Stimulated activated naive CD8-positive, alpha-beta T cell treated with anti-CD3 and anti-CD28 coated beads, Interleukin-15, Interleukin-2, amounts not matched to agents 100 ng/mL and 50 ng/mL, for 24 hours (primary cell): ENCODE measurements around the gene SLC15A3.
"Not testable (repeated sequence)": the region's sequence is repeated elsewhere in the genome, so short reads cannot be mapped to it uniquely, and the experiment has no call there.

ENCODE experiments used
- H3K27ac Mint-ChIP-seq: one replicate; pipeline ENCODE4 v1.8.0; 2021; ENCODE audit warnings: mild to moderate bottlenecking, mixed read lengths
- H3K27me3 Mint-ChIP-seq: one replicate; pipeline ENCODE4 v1.8.0; 2021; ENCODE audit warnings: mixed read lengths
- H3K36me3 Mint-ChIP-seq: one replicate; pipeline ENCODE4 v1.8.0; 2021; ENCODE audit warnings: low read depth, mixed read lengths
- H3K4me1 Mint-ChIP-seq: one replicate; pipeline ENCODE4 v1.8.0; 2021; ENCODE audit warnings: low read depth, mixed read lengths
- H3K4me3 Mint-ChIP-seq: one replicate; pipeline ENCODE4 v1.8.0; 2021; ENCODE audit warnings: mild to moderate bottlenecking, mixed read lengths
- H3K9me3 Mint-ChIP-seq: one replicate; pipeline ENCODE4 v1.8.0; 2021; ENCODE audit warnings: mixed read lengths

Gene SLC15A3

GRCh38 chr11:60984636-60985035 lies 32.7 kb upstream of the SLC15A3 start:
- Mint-ChIP-seq H3K27ac (peak overlapping the region; percentile 87), H3K36me3 (peaks cover 54% of the 10 kb centered on the region), H3K4me1 (peaks cover 100% of the 10 kb centered on the region), H3K9me3 (no peaks in the 10 kb centered on the region), H3K27me3 (no peaks in the 10 kb centered on the region), H3K4me3 (peak overlapping the region; percentile 66)

- Mint-ChIP-seq H3K4me1 (peaks cover 100% of the 10 kb centered on the region), H3K36me3 (peaks cover 49% of the 10 kb centered on the region), H3K4me3 (peak overlapping the region; percentile 66), H3K9me3 (no peaks in the 10 kb centered on the region), H3K27me3 (no peaks in the 10 kb centered on the region), H3K27ac (peak overlapping the region; percentile 87)
These were observed 32.2 kb upstream of the SLC15A3 start for GRCh38 chr11:60984149-60984548.

DNA sequence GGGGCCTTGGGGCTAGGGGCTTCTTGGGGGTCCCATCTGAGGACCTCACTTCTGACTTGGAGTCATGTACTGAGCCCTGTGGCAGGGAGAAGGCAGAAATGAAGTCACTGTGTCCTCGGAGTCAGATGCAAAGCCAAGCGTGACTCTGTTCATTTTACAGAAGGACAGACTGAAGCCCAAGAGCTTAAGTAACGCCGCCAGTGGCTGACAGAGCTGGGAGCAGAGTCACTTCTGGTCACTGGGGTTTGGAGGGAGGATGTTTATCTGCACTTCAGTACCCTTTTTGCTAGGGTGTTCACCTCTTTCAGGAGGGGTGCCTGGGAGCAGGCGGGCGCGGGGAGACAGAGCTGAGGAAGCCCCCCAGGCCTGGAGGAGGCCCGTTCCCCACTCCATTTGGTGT lies 30.2 kb upstream of the SLC15A3 start:
- Mint-ChIP-seq H3K4me1 (peaks cover 99% of the 10 kb centered on the region), H3K27me3 (no peaks in the 10 kb centered on the region), H3K27ac (peak overlapping the region; percentile 87), H3K4me3 (peak overlapping the region; percentile 66), H3K9me3 (no peaks in the 10 kb centered on the region), H3K36me3 (peaks cover 51% of the 10 kb centered on the region)

DNA sequence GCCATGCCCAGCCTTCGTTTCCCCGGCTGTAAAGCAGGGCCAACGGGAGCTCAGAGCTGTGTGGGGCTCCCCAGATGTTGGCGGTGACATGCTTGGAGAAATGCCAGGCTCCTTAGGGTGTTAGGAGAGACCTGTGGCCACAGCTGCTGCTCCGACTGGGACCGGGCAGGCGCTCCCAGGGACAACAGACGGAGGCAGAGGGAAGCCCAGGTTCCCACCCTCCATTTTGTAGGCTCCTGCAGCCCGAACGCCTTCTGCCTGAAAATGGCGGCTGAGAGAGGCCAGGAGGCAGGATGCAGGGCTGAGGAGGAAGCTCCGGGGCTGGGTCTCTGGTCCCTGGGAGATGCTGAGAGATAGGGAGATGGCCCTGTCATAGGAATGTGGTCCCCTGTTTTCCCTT lies 29.5 kb upstream of the SLC15A3 start:
- H3K27me3 Mint-ChIP-seq = no peaks in the 10 kb centered on the region
- peak overlapping the region; percentile 82 for H3K27ac Mint-ChIP-seq
- peaks cover 99% of the 10 kb centered on the region for H3K4me1 Mint-ChIP-seq
- peak overlapping the region; percentile 32 for H3K4me3 Mint-ChIP-seq
- peaks cover 53% of the 10 kb centered on the region for H3K36me3 Mint-ChIP-seq
- H3K9me3 Mint-ChIP-seq = no peaks in the 10 kb centered on the region

- peaks cover 89% of the 10 kb centered on the region for H3K4me1 Mint-ChIP-seq
- peaks cover 65% of the 10 kb centered on the region for H3K36me3 Mint-ChIP-seq
- no peaks in the 10 kb centered on the region for H3K9me3 Mint-ChIP-seq
- H3K27me3 Mint-ChIP-seq = no peaks in the 10 kb centered on the region
- peak overlapping the region; percentile 95 for H3K27ac Mint-ChIP-seq
- peak overlapping the region; percentile 74 for H3K4me3 Mint-ChIP-seq
These were observed 26.8 kb upstream of the SLC15A3 start for GRCh38 chr11:60978546-60979380.

DNA sequence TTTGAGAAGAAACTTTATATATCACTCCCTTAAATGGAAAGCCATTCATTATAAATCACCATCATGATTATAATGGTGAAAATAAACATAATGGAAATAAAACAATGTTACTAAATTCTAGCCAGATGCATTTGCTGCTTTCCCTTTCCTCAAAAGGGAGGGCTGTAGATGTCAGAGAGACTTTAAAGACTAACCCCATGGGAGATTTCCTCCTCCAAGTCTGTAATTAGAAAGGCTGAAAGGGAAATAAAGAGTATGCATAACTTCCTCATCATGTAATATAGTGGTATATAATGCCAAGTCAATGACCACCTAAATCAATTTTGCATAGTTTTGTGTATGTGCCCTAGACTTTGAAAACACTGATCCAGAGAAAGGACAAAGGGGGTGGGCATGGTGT lies 25.9 kb upstream of the SLC15A3 start:
- H3K36me3 Mint-ChIP-seq = peaks cover 66% of the 10 kb centered on the region
- H3K9me3 Mint-ChIP-seq = no peaks in the 10 kb centered on the region
- no peaks in the 10 kb centered on the region for H3K27me3 Mint-ChIP-seq
- H3K4me1 Mint-ChIP-seq = peaks cover 82% of the 10 kb centered on the region
- peak overlapping the region; percentile 74 for H3K4me3 Mint-ChIP-seq
- H3K27ac Mint-ChIP-seq = peak overlapping the region; percentile 95

DNA sequence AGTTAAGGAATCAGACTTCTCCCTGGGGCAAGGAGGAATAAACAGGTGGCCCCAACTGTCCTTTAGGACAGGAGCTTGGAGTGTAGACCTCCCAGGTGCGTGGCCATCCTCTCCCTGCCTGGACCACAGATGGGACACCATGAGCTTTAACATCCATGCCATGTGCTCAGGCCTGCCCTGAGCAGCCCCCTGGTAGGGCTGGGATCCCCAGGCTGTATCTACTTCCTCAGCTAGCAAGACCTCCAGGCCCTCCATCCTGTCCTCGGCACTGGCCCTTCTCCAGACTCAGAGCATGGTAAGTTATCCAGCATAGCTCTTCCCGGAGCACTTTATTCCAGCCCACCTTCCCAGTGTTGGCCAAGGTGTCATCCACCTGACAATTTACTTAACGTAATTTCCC lies 25.2 kb upstream of the SLC15A3 start:
- Mint-ChIP-seq H3K27ac (peak overlapping the region; percentile 95), H3K27me3 (no peaks in the 10 kb centered on the region), H3K4me3 (peak overlapping the region; percentile 74), H3K36me3 (peaks cover 67% of the 10 kb centered on the region), H3K4me1 (peaks cover 76% of the 10 kb centered on the region), H3K9me3 (no peaks in the 10 kb centered on the region)

DNA sequence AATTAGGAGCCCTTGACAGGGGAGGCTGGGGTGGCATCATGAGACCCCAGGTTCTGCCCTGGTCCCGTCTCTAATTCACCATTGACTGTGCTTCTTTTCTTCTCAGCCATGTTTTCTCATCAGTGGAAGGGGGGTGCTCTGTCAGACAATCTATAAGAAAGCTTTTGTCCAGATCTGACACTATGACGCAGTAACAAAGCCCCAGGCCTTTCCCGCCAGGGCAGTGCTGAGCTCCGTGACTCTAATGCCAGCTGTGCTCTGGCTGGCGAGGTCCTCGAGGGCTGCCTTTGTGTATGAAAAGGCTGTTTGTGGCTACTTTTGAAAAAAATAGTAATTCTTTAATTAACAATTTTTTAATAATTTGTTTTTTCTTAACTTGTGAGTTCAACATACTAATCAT lies 22.8 kb upstream of the SLC15A3 start:
- Mint-ChIP-seq H3K4me1 (peaks cover 68% of the 10 kb centered on the region), H3K9me3 (no peaks in the 10 kb centered on the region), H3K4me3 (peak overlapping the region; percentile 91), H3K27me3 (no peaks in the 10 kb centered on the region), H3K36me3 (peaks cover 56% of the 10 kb centered on the region), H3K27ac (peak overlapping the region; percentile 98)

DNA sequence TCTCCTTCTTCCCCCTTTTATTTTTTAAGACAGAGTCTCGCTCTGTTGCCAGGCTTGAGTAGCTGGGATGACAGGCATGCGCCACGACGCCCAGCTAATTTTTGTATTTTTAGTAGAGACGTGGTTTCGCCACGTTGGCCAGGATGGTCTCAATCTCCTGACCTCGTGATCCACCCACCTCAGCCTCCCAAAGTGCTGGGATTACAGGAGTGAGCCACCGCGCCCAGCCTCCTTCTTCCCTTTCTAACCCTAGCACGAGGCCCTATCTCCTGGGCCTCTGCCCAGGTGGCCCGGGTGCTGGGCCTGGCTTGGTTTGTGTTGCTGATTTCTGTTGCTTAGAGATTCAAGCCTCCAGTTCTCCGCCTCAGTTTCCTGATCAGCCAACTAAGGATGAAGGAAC lies 22.3 kb upstream of the SLC15A3 start:
- H3K27me3 Mint-ChIP-seq, H3K9me3 Mint-ChIP-seq: not testable (repeated sequence)
- H3K36me3 Mint-ChIP-seq = peaks cover 56% of the 10 kb centered on the region
- peak overlapping the region; percentile 98 for H3K27ac Mint-ChIP-seq
- peak overlapping the region; percentile 91 for H3K4me3 Mint-ChIP-seq
- H3K4me1 Mint-ChIP-seq = peaks cover 64% of the 10 kb centered on the region

- H3K9me3 Mint-ChIP-seq = no peaks in the 10 kb centered on the region
- no peaks in the 10 kb centered on the region for H3K27me3 Mint-ChIP-seq
- peak overlapping the region; percentile 98 for H3K27ac Mint-ChIP-seq
- peaks cover 59% of the 10 kb centered on the region for H3K4me1 Mint-ChIP-seq
- H3K4me3 Mint-ChIP-seq = peak overlapping the region; percentile 91
- H3K36me3 Mint-ChIP-seq = peaks cover 55% of the 10 kb centered on the region
These were observed 21.7 kb upstream of the SLC15A3 start for GRCh38 chr11:60973699-60974098.

GRCh38 chr11:60972182-60973030 lies 20.4 kb upstream of the SLC15A3 start:
- Mint-ChIP-seq H3K9me3 (no peaks in the 10 kb centered on the region), H3K27me3 (no peaks in the 10 kb centered on the region), H3K27ac (peak overlapping the region; percentile 98), H3K4me1 (peaks cover 46% of the 10 kb centered on the region), H3K4me3 (peak overlapping the region; percentile 91), H3K36me3 (peaks cover 45% of the 10 kb centered on the region)

GRCh38 chr11:60971520-60971919 lies 19.5 kb upstream of the SLC15A3 start, which contains the start of gene CD6:
CD6 (plus strand) TSS chr11:60971680; CDS start chr11:60971866, 186 bp downstream.
- H3K27me3 Mint-ChIP-seq = no peaks in the 10 kb centered on the region
- peak within 1 kb of the TSS; percentile 98 for H3K27ac Mint-ChIP-seq
- peak within 1 kb of the TSS; percentile 91 for H3K4me3 Mint-ChIP-seq
- H3K36me3 Mint-ChIP-seq = peaks cover 39% of the 10 kb centered on the region
- H3K9me3 Mint-ChIP-seq = no peaks in the 10 kb centered on the region
- H3K4me1 Mint-ChIP-seq = peaks cover 37% of the 10 kb centered on the region

- Mint-ChIP-seq H3K27ac (peak overlapping the region; percentile 98), H3K9me3 (no peaks in the 10 kb centered on the region), H3K27me3 (no peaks in the 10 kb centered on the region), H3K36me3 (peaks cover 32% of the 10 kb centered on the region), H3K4me1 (peaks cover 31% of the 10 kb centered on the region), H3K4me3 (peak overlapping the region; percentile 91)
These were observed 18.9 kb upstream of the SLC15A3 start for GRCh38 chr11:60970890-60971289.

DNA sequence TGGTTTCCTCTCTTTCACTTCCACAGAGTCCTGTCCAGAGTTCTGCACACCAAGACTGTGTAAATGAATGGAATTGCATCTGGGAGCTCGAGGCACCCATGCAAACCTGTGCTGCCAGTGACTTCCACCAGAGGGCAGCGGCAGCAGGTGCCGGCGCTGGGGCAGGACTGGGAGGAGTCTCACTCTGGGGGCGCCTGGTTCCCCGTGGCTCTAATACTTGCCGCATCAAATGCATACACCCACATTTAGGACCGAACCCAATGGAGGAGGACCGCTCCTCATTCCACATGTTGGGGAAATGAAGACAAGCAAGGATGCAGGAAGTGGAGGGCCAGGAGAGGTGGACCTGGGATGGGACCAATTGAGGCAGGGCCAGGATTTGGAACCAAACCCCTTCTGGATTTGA lies 18.4 kb upstream of the SLC15A3 start:
- peak overlapping the region; percentile 91 for H3K4me3 Mint-ChIP-seq
- peak overlapping the region; percentile 49 for H3K27ac Mint-ChIP-seq
- no peaks in the 10 kb centered on the region for H3K9me3 Mint-ChIP-seq
- peaks cover 28% of the 10 kb centered on the region for H3K4me1 Mint-ChIP-seq
- peaks cover 30% of the 10 kb centered on the region for H3K36me3 Mint-ChIP-seq
- H3K27me3 Mint-ChIP-seq = no peaks in the 10 kb centered on the region

GRCh38 chr11:60968223-60968622 lies 16.2 kb upstream of the SLC15A3 start:
- no peak overlapping the region for H3K27ac Mint-ChIP-seq
- H3K4me1 Mint-ChIP-seq = peaks cover 18% of the 10 kb centered on the region
- peaks cover 11% of the 10 kb centered on the region for H3K36me3 Mint-ChIP-seq
- no peak overlapping the region for H3K4me3 Mint-ChIP-seq
- H3K27me3 Mint-ChIP-seq = no peaks in the 10 kb centered on the region
- H3K9me3 Mint-ChIP-seq = no peaks in the 10 kb centered on the region
